ENCODE data around the gene MAML3.

The MAML3 gene

DNA sequence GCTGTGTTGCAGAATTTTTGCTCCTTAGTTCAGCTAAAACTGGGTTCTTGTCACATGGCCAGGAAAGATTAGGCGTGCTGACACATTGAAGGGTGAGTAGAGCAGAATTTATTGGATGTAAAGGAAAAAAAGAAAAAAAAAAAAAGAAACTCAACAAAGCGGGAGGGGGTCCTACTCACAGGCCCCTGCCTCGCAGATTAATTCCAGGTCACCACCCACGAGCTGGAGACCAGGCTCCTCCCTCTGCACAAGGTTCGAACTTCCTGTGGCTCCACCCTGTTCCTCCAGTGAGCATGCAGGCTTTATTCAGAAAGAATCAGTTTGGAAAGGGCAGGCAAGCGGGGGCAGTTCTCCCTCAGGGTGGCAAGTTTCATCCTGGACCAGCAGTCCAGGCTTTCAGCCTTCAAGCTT, 471.2 kb downstream of the MAML3 start:
- TF ChIP-seq FOXM1 (IDR thresholded peaks at IDR 0.05; ENCODE audit: borderline replicate concordance, low read depth), result no peak

- TF ChIP-seq, protein P1, sequence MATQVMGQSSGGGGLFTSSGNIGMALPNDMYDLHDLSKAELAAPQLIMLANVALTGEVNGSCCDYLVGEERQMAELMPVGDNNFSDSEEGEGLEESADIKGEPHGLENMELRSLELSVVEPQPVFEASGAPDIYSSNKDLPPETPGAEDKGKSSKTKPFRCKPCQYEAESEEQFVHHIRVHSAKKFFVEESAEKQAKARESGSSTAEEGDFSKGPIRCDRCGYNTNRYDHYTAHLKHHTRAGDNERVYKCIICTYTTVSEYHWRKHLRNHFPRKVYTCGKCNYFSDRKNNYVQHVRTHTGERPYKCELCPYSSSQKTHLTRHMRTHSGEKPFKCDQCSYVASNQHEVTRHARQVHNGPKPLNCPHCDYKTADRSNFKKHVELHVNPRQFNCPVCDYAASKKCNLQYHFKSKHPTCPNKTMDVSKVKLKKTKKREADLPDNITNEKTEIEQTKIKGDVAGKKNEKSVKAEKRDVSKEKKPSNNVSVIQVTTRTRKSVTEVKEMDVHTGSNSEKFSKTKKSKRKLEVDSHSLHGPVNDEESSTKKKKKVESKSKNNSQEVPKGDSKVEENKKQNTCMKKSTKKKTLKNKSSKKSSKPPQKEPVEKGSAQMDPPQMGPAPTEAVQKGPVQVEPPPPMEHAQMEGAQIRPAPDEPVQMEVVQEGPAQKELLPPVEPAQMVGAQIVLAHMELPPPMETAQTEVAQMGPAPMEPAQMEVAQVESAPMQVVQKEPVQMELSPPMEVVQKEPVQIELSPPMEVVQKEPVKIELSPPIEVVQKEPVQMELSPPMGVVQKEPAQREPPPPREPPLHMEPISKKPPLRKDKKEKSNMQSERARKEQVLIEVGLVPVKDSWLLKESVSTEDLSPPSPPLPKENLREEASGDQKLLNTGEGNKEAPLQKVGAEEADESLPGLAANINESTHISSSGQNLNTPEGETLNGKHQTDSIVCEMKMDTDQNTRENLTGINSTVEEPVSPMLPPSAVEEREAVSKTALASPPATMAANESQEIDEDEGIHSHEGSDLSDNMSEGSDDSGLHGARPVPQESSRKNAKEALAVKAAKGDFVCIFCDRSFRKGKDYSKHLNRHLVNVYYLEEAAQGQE (IDR thresholded peaks at IDR 0.05; ENCODE audit: low read depth), result no peak
- TF ChIP-seq, protein P2, sequence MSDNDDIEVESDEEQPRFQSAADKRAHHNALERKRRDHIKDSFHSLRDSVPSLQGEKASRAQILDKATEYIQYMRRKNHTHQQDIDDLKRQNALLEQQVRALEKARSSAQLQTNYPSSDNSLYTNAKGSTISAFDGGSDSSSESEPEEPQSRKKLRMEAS (IDR thresholded peaks at IDR 0.05), result no peak
- no peak for TF ChIP-seq CEBPB (IDR thresholded peaks at IDR 0.05)
- TF ChIP-seq RAD21 (IDR thresholded peaks at IDR 0.05; ENCODE audit: low read depth), result no peak
- TF ChIP-seq EP300 (IDR thresholded peaks at IDR 0.05; ENCODE audit: borderline replicate concordance), result no peak
- no peak for TF ChIP-seq TCF12 (IDR thresholded peaks at IDR 0.05; ENCODE audit: low read depth)
- no peak for TF ChIP-seq CREB1 (IDR thresholded peaks at IDR 0.05; ENCODE audit: low read depth)
- TF ChIP-seq EGR1 (IDR thresholded peaks at IDR 0.05), result no peak
- no peak for TF ChIP-seq ZBTB7A (IDR thresholded peaks at IDR 0.05; ENCODE audit: low read depth)
- no peak for TF ChIP-seq TAF1 (IDR thresholded peaks at IDR 0.05; ENCODE audit: low read depth)
These were observed 471.7 kb downstream of the MAML3 start for GRCh38 chr4:139682309-139682708.

- TF ChIP-seq YY1 (IDR thresholded peaks at IDR 0.05; ENCODE audit: low read depth) (no peak), TCF12 (IDR thresholded peaks at IDR 0.05; ENCODE audit: low read depth) (no peak), EGR1 (IDR thresholded peaks at IDR 0.05) (no peak), CEBPB (IDR thresholded peaks at IDR 0.05) (no peak), FOXM1 (IDR thresholded peaks at IDR 0.05; ENCODE audit: borderline replicate concordance, low read depth) (no peak), CREB1 (IDR thresholded peaks at IDR 0.05; ENCODE audit: low read depth) (no peak)
- TF ChIP-seq, protein P1 (IDR thresholded peaks at IDR 0.05; ENCODE audit: low read depth), result no peak
These were observed 476.9 kb downstream of the MAML3 start for GRCh38 chr4:139676913-139677585.

- no peak for TF ChIP-seq CREB1 (IDR thresholded peaks at IDR 0.05; ENCODE audit: low read depth)
- TF ChIP-seq TCF12 (IDR thresholded peaks at IDR 0.05; ENCODE audit: low read depth), result no peak
- TF ChIP-seq EGR1 (IDR thresholded peaks at IDR 0.05), result no peak
- TF ChIP-seq TEAD4 (IDR thresholded peaks at IDR 0.05), result no peak
- no peak for TF ChIP-seq CEBPB (IDR thresholded peaks at IDR 0.05)
- TF ChIP-seq TAF1 (IDR thresholded peaks at IDR 0.05; ENCODE audit: low read depth), result no peak
- TF ChIP-seq EP300 (IDR thresholded peaks at IDR 0.05; ENCODE audit: borderline replicate concordance), result no peak
- TF ChIP-seq, protein P1 (IDR thresholded peaks at IDR 0.05; ENCODE audit: low read depth), result no peak
- no peak for TF ChIP-seq FOXM1 (IDR thresholded peaks at IDR 0.05; ENCODE audit: borderline replicate concordance, low read depth)
- no peak for TF ChIP-seq YY1 (IDR thresholded peaks at IDR 0.05; ENCODE audit: low read depth)
- TF ChIP-seq USF1 (IDR thresholded peaks at IDR 0.05), result no peak
- no peak for TF ChIP-seq ZBTB7A (IDR thresholded peaks at IDR 0.05; ENCODE audit: low read depth)
- no peak for TF ChIP-seq RAD21 (IDR thresholded peaks at IDR 0.05; ENCODE audit: low read depth)
- TF ChIP-seq, protein P2 (IDR thresholded peaks at IDR 0.05), result no peak
- TF ChIP-seq NFIC (IDR thresholded peaks at IDR 0.05), result no peak
These were observed 477.6 kb downstream of the MAML3 start for GRCh38 chr4:139676365-139676764.

GRCh38 chr4:139675651-139676050, 478.3 kb downstream of the MAML3 start:
- TF ChIP-seq CEBPB (IDR thresholded peaks at IDR 0.05) (no peak), FOXM1 (IDR thresholded peaks at IDR 0.05; ENCODE audit: borderline replicate concordance, low read depth) (no peak), ZBTB7A (IDR thresholded peaks at IDR 0.05; ENCODE audit: low read depth) (no peak), TCF12 (IDR thresholded peaks at IDR 0.05; ENCODE audit: low read depth) (no peak), RAD21 (IDR thresholded peaks at IDR 0.05; ENCODE audit: low read depth) (no peak), TEAD4 (IDR thresholded peaks at IDR 0.05) (no peak), TAF1 (IDR thresholded peaks at IDR 0.05; ENCODE audit: low read depth) (no peak)
- TF ChIP-seq, protein P2 (IDR thresholded peaks at IDR 0.05), result no peak

All from Ishikawa (cell line).